GM19099 (cell line): ENCODE results near the gene C2CD2.

Experiments
- POLR2A ChIP-seq: IDR thresholded peaks from 3 replicates; pipeline ENCODE4 v1.6.1; 2011; ENCODE audit warnings: low read depth; ENCODE audit not compliant: insufficient read length; ENCODE audit errors: extremely low read depth

C2CD2 gene

DNA sequence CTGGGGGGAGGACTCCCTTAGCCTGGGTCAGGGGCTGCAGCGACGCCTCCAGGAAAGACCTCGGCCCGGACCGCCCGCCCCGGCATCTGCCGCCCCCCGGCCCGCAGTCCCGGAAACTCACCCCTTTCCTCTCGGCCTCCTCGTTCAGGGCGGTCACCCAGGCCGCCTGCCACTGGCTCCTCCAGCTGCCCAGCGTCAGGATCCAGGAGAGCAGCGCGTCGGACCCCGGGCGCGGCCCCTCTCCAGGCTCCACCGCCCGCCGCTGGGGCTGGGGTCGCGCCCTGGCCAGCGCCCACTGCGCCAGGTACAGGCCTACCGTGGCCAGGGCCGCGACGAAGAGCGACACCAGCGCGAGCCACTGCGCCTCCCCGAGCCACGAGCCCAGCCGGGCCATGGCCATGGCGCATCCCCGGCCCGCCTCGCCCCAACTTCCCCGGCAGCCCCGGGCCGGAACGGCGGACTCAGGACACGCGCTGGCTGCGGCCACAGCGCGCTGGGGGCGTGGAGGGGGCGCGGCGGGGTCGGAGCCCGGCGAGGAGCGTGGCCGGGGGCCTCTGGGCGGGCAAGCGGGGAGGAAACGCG lies 478 bp downstream of the C2CD2 start:
- TF ChIP-seq POLR2A: no peak

DNA sequence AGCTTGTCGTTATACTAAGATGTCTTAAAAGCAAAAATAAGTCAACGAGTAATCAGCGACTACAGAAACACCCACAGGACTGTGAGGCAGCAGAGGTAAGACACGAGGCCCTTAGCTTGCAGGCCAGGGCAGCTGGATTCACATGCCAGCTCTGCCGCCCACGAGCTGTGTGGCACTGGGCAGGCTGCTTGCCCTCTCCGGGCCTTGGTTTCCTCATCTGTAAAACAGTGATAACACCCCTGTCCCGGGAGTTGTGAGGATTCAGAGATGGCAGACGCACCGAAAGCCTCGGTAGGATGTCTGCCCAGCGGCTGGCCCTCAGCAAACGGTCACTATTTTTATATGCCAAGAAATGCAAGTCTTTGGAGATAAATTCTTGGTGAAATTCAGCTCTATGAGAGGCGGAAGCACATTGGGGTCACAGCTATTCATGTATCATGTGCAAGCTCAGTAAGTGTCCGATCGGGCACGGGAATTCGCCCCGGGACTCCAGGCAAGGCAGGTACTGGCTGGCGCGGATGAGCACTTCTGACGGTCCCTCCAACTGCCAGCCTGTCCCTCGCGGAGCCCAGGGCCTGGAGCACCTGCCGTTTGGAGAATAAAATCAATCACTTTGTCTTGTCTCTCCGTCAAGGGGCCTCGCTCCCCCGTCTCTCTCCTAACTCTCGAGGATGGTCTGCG lies 1.1 kb downstream of the C2CD2 start:
- no peak for TF ChIP-seq POLR2A

DNA sequence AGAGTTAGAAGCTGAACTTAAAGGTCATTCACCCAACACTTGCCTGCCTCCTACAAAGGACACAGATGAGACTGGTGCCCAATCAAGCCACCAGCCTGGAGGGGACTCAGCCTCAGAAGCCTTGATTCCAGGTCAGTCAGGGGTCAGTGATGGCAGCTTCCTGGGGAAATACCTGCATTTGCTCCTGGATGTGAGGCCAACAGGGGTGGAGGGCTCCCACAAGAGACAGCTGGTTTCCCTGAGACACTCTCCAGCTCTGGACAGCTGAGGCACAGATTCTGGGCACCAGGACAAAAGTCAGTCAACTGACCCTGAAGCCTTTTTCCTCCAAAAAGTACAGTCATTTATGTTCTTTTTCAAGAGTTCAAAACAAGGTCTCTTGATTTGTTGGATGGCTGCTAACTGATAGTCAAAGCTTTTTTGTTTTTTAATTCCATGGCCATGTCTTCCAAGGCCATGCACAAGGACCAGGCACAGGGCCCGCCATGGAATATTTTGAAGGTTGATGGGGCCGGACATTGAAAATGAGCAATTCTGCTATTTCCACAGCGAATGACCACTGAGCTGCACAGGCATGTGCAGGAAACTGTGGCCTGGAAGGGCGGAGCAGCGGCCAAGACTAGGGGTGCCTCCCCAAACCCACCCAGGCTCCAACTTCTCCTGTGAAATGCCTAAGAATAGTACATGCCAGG lies 1.8 kb downstream of the C2CD2 start:
- TF ChIP-seq POLR2A: no peak

DNA sequence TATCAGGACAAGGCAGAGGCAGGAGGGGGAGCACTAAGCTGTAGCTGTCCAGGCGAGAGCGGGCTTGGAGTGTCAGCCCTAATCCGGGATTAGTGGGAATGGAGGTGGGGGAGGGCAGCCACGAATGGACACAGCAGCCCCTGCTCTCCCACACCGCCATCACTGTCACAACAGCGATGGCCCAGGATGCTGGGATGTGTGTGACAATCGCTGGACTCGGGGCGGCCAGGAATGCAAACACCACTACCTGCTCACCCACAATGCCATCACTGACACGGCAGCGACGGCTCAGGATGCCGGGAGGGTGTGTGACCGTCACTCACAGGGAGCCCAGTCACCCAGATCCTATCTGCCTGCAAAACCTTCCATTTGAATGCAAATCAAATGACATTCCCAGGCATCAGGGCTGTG lies 2.9 kb downstream of the C2CD2 start:
- TF ChIP-seq POLR2A: no peak

DNA sequence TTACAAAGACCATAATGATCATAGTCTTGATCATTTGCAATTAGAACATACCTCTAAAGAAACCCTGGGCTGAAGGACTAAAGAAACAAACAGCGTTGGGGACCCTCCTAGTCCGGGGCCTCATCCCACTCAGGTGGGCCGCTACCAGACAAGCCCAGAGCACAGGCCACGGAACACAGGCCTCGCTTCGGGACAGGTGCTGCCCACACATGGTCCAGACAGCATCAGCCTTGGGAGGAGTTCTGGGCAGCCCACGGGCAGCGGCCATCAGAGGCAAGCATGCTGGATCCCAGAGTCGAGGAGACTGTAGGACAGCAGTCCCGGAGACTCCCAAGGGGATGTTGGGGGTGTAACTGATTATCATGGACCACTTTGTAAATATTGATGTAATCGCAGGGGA lies 4.9 kb downstream of the C2CD2 start:
- no peak for TF ChIP-seq POLR2A

DNA sequence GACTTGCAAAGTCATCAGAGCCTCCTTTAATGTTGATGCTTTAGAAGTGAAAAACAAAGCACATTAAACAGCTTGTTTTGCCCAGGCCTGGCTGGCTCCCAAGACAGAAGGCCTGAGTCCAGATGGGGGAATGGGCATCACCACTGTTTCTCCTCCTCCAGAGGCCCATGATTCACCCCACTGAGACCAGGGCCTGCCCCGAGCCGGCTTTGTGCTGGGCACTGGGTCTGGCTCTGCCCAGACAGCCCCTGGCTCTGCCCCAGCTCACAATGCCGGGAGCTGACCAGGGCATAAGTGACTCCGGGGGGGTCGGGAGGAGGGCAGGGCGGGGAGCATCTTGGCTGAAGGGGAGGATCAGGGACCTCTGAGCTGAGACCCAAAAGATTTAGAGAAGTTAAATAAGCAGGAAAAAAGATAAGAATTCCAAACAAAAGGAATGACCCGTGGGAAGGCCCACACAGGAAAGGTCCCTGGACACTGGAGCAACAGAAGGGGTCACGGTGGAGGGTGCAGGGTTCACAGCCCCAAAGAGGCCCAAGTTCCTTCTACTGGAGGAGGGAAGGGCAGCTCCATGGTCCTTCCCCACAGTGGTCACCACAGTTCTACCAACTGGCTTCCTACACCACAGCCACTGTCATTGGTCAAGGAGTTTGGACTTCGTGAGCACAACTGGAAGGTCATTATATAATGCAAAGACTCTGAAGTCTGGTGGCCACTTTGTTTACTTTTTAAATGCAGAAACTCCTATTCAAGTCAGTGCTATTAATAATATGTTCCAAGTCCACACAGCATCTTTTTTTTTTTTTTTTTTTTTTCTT lies 5.5 kb downstream of the C2CD2 start:
- TF ChIP-seq POLR2A: no peak

DNA sequence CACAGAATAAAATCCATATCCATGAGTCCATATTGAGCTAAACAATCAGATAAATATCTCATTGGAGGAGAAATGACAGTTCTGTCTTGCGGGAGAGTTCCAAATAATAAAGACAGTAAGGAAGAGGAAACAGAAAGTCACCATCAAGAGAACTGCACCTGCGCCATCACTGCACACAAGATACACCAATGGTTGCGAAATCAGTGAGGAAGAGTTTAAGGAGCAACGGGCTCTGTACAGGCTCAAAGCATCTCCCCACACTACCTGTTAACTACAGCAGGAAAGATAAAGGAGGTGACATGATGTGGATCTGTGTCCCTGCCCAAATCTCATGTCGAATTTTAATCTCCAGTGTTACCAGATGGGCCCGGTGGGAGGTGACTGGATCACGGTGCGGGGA lies 7.8 kb downstream of the C2CD2 start:
- no peak for TF ChIP-seq POLR2A

DNA sequence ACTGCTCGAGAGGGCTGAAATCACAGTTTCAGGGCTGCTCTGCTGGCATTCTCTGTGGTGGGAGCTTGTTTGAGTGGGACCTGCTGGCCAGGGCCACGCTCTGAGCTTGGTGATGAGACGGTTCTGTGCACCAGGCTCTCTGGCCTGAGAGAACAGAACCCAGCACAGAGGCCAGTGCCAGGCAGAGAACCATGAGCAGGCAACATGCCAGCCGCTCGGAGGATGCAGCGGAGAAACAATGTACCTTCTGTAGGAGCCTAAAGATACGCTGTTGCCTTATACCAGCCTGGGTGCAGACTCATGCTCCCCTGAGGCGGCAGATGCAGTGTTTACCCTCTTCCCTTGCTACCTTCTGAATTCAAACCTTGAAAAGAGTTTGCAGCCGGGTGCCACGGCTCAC lies 10.0 kb downstream of the C2CD2 start:
- no peak for TF ChIP-seq POLR2A

DNA sequence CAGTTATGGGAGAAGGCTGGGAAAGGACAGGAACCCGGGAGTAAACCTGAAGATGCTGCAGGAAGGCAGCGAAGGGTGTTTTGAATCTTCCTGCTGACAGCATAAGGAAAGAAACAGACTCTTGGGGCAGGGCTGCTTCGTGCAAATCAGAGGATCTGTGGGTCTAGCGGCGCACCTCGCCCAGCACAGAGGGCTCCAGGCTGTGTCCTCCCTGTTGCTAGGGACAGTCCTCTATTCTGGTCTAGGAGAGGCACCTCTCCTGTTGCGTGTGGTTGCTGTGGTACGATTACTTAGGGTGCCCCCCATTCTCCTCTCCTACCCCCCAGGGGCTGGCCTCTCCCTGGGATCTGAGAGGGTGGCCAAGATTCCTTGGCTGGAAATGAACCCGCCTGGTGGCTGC lies 11.4 kb downstream of the C2CD2 start:
- TF ChIP-seq POLR2A: no peak

DNA sequence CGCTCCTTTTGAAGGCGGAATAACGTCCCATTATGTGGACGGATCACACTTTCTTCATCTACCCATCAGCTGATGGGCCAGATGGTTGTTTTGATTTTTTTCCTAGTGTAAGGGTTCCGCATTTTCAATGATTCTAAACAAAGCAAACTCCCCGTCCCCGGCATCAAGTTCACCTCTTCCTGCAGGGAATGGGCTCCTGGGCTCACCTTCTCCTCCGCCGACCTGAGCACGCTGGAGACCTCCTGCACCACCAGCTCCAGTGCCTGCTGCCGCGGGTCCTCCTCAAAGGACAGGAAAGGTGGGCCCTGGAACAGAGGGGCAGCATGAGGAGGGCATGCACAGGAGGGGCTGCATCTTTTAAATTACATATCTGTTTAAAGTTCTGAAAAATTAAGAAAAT lies 11.9 kb downstream of the C2CD2 start:
- no peak for TF ChIP-seq POLR2A

DNA sequence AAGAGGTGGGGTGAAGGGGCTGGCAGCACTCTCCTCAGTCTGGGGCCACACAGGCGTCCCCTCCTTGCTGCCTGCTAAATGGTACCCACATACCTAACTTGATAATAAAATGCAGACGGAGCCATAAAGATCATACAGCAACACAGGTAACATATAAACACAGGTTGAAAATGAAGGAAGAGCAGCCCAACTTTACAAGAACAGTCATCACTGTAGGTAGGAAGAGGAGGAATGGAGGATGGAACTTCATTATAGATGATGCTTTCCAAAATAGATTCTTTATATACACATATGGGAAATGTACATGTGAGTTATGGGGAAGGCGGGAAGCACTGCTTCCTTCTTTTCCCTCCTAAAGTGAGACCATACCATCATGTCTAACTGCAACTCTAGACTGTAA lies 13.4 kb downstream of the C2CD2 start:
- TF ChIP-seq POLR2A: no peak

DNA sequence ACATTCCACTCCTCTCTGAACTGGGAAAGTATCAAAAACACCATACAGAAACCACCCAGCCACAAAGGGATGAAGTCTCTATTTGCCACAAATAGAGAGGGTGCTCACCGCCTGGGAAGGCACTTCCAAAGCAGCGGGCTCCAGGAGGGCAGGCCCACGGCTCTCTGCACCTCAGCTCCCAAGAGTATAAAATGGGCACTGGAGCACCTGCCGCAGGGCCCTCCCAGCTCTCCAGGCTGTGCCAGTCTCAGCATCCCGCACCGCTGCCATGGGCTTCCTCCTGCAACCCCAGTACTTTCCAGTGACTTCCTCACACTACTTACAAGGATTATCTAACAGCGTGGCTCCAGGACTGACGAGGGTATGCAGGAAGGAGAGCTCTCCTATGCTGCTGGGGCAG lies 14.4 kb downstream of the C2CD2 start:
- TF ChIP-seq POLR2A: no peak

DNA sequence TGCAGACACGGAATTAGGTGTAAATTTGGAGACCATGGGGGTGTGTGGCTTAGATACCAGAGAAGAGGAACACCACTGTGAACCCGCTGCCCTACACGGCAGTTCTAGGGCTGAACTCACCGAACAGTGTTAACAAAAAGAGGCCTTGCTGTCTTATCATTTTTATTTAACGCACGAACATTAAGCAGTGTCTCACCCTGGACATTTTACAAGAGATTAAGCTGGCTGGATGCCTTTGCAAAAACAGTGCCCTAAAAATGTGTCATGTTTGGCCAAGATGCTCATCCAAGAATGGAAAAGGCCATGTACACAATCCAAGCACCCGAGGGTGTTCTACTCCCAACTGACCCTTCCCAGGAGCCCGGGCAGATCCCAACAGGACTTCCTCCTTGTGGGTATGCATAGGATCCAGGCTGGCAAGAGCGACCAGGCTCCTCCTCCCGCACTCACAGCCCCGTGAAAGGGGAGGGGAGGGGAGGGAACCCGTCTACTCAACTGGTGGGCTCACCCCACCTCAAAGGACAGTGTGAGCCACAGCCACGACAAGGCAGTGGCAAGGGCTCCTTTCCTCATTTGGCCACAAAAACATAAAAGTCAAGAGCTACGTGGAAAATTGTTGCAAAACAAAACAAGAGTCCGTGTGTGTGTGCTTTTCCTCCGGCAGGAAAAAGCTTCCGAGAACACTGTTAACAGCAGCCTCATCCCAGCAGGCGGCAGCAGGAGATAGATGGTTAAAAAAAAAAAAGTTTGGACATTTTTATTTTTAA lies 20.3 kb downstream of the C2CD2 start:
- TF ChIP-seq POLR2A: no peak

DNA sequence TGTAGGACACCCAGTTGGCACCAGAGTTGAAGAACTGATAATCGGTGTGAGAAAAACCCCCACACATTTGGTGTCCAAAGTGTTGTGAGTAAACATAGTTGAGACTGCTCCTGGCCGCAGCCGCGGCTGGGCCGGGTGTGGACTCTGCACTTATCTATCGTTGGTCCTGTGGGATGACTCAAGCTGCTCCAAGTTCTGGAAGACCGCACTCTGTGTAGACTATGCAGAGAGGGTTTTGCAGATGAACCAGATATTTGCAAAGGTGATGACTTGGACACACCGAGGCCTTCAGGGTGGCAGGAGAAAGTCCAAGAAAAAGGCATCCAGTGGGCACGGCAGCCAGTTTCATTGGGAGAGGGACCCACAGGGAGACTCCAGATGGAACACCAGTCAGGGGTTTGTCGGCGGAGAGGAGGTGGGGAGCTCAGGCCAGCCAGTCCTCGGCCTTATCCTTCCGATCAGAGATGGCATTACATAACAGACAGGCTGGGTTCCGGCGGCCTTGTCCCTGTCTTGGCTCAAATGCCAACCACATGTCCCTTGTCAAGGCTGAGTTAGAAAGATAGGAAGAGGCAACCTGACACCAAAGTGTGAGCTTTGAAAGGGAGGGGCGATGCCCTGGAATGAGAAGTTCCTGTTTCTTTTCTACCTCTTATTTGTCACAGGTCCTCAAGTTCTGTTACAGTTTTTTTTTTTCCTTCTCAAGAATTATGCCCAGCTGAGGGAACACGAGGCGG lies 21.1 kb downstream of the C2CD2 start:
- no peak for TF ChIP-seq POLR2A
